GM23248 (cell line): ENCODE data around the gene GAREM1. TPM values are rescaled to one million over a fixed set of nuclear protein-coding genes. Genes with fewer than 3 reads are reported as not detected.

Experiments
- DNase-seq: peaks from one replicate; pipeline ENCODE4 v3.0.0-alpha.2; 2015
- H2AFZ ChIP-seq: fragments of 200-600 bp; sonication (generic); 2 replicates; pipeline ENCODE4 v1.6.1; 2016; ENCODE audit warnings: antibody characterized with exemption
- H3F3A ChIP-seq: fragments of 200-600 bp; sonication (generic); 2 replicates; pipeline ENCODE4 v1.6.1; 2016; ENCODE audit warnings: mild to moderate bottlenecking, antibody characterized with exemption, mixed run types; ENCODE audit not compliant: insufficient read depth
- H3K27ac ChIP-seq: fragments of 200-600 bp; sonication (generic); 2 replicates; pipeline ENCODE4 v1.5.1; 2016; ENCODE audit warnings: mild to moderate bottlenecking
- H3K27me3 ChIP-seq: fragments of 200-600 bp; sonication (generic); replicated peaks from 2 replicates; pipeline ENCODE4 v1.6.1; 2016; ENCODE audit warnings: mild to moderate bottlenecking; ENCODE audit not compliant: insufficient read depth
- H3K36me3 ChIP-seq: fragments of 200-600 bp; sonication (generic); 2 replicates; pipeline ENCODE4 v1.6.1; 2016; ENCODE audit warnings: low read depth, mild to moderate bottlenecking
- H3K4me1 ChIP-seq: fragments of 200-600 bp; sonication (generic); 2 replicates; pipeline ENCODE4 v1.6.1; 2016; ENCODE audit warnings: mild to moderate bottlenecking; ENCODE audit not compliant: insufficient read depth
- H3K4me2 ChIP-seq: fragments of 200-600 bp; sonication (generic); one replicate; pipeline ENCODE4 v1.6.1; 2016; ENCODE audit warnings: mild to moderate bottlenecking; ENCODE audit not compliant: unreplicated experiment
- H3K4me3 ChIP-seq: fragments of 200-600 bp; sonication (generic); 2 replicates; pipeline ENCODE4 v1.5.1; 2016; ENCODE audit warnings: mild to moderate bottlenecking
- H3K79me2 ChIP-seq: fragments of 200-600 bp; sonication (generic); 2 replicates; pipeline ENCODE4 v1.6.1; 2016; ENCODE audit warnings: mild to moderate bottlenecking; ENCODE audit not compliant: insufficient read depth
- H3K9ac ChIP-seq: fragments of 200-600 bp; sonication (generic); 2 replicates; pipeline ENCODE4 v1.6.1; 2016; ENCODE audit warnings: mild to moderate bottlenecking
- H3K9me2 ChIP-seq: fragments of 200-600 bp; sonication (generic); 2 replicates; pipeline ENCODE4 v1.6.1; 2016; ENCODE audit warnings: mixed run types, mild to moderate bottlenecking, moderate library complexity; ENCODE audit not compliant: insufficient read depth
- H3K9me3 ChIP-seq: fragments of 200-600 bp; sonication (generic); one replicate; pipeline ENCODE4 v1.6.1; 2017; ENCODE audit warnings: low read depth
- H4K20me1 ChIP-seq: fragments of 200-600 bp; sonication (generic); 2 replicates; pipeline ENCODE4 v1.6.0; 2016; ENCODE audit not compliant: insufficient read depth
- EZH2 ChIP-seq: fragments of 200-600 bp; sonication (generic); IDR thresholded peaks from 2 replicates; pipeline ENCODE4 v1.6.1; 2018; ENCODE audit warnings: antibody characterized with exemption, mild to moderate bottlenecking; ENCODE audit not compliant: insufficient read depth, poor library complexity, severe bottlenecking
- EZH2phosphoT487 ChIP-seq: fragments of 200-600 bp; sonication (generic); IDR thresholded peaks from 2 replicates; pipeline ENCODE4 v1.6.1; 2018; ENCODE audit warnings: antibody characterized with exemption, moderate library complexity, mild to moderate bottlenecking, low read depth; ENCODE audit not compliant: insufficient read depth
- WGBS, 2 experiments: methylation state at CpG; one replicate each; pipeline ENCODE4 v1.1.6; 2015 to 2017; ENCODE audit warnings: low lambda C conversion rate in 2 of 2, low coverage in 1 of 2; ENCODE audit errors: missing lambda C conversion rate in 2 of 2; 5-methylcytosine and 5-hydroxymethylcytosine counted together
- in situ Hi-C: fragments of 300-500 bp; cut with MboI; formaldehyde crosslinking; loops from 2 replicates; pipeline ENCODE4 v1.15.0; 2020
- polyA plus RNA-seq: library from polyadenylated mRNA; unstranded; fragments of >200 nt; fragmentation: Nextera tagmentation; extraction: Ambion mirVana; gene quantifications from 2 replicates; pipeline ENCODE4 v1.2.1, GENCODE V29; 2016
- total RNA-seq: library from RNA; depleted of rRNA; stranded (reverse); fragments of >200 nt; shearing (Covaris generic); gene quantifications from 2 replicates; pipeline ENCODE4 v1.2.3, GENCODE V29; 2014

Gene GAREM1
- total and polyA plus RNA-seq, 2 experiments from 2014 or later, result 0.30 to 1.2 TPM

GRCh38 chr18:32378705-32379104 lies 92.0 kb downstream of the GAREM1 start:
- Histone ChIP-seq H3F3A (peaks cover 13% of the 10 kb centered on the region), H3K27ac (no peak overlapping the region), H3K9ac (no peak overlapping the region), H3K27me3 (no peaks in the 10 kb centered on the region), H3K9me3 (no peaks in the 10 kb centered on the region), H4K20me1 (no peaks in the 10 kb centered on the region), H3K79me2 (no peaks in the 10 kb centered on the region), H3K36me3 (no peaks in the 10 kb centered on the region), H3K4me2 (no peak overlapping the region), H3K4me3 (no peak overlapping the region), H3K4me1 (peaks cover 11% of the 10 kb centered on the region), H3K9me2 (no peaks in the 10 kb centered on the region), H2AFZ (no peak overlapping the region)
- 81 to 85% methylated on average over 4 of the region's 4 CpGs for WGBS, 2 experiments
- TF ChIP-seq EZH2phosphoT487 (no peak), EZH2 (no peak)
- DNase-seq, result peak; percentile 43
- in situ Hi-C loops, result no loop called here

GRCh38 chr18:32373995-32374394 lies 96.7 kb downstream of the GAREM1 start:
- 49 to 51% methylated on average over 3 of the region's 3 CpGs for WGBS, 2 experiments
- in situ Hi-C loops, result no loop called here
- TF ChIP-seq EZH2phosphoT487 (no peak), EZH2 (no peak)
- H3K4me2 ChIP-seq, result no peak overlapping the region
- H3K79me2 ChIP-seq, result no peaks in the 10 kb centered on the region
- H4K20me1 ChIP-seq, result no peaks in the 10 kb centered on the region
- H3K9ac ChIP-seq, result no peak overlapping the region
- no peaks in the 10 kb centered on the region for H3K27me3 ChIP-seq
- DNase-seq, result peak; percentile 40
- no peak overlapping the region for H3K4me3 ChIP-seq
- H2AFZ ChIP-seq, result no peak overlapping the region
- H3K27ac ChIP-seq, result no peak overlapping the region
- H3K4me1 ChIP-seq, result no peaks in the 10 kb centered on the region
- H3K9me2 ChIP-seq, result no peaks in the 10 kb centered on the region
- no peaks in the 10 kb centered on the region for H3K9me3 ChIP-seq
- no peaks in the 10 kb centered on the region for H3K36me3 ChIP-seq
- no peaks in the 10 kb centered on the region for H3F3A ChIP-seq

- no peak overlapping the region for H3K4me2 ChIP-seq
- H3K79me2 ChIP-seq, result no peaks in the 10 kb centered on the region
- DNase-seq, result no peak
- TF ChIP-seq EZH2phosphoT487 (no peak), EZH2 (no peak)
- H3K9me3 ChIP-seq, result no peaks in the 10 kb centered on the region
- H3F3A ChIP-seq, result peaks cover 3% of the 10 kb centered on the region; the same call in 1 of the 2 replicates
- in situ Hi-C loops, result no loop called here
- H3K9me2 ChIP-seq, result no peaks in the 10 kb centered on the region
- no peak overlapping the region for H3K9ac ChIP-seq
- H2AFZ ChIP-seq, result no peak overlapping the region
- H4K20me1 ChIP-seq, result no peaks in the 10 kb centered on the region
- H3K27me3 ChIP-seq, result no peaks in the 10 kb centered on the region
- H3K36me3 ChIP-seq, result no peaks in the 10 kb centered on the region
- whole genome bisulfite sequencing, 2 experiments, result 87 to 94% methylated on average over 4 of the region's 4 CpGs
- no peak overlapping the region for H3K4me3 ChIP-seq
- H3K4me1 ChIP-seq, result no peaks in the 10 kb centered on the region; the same call in 1 of the 2 replicates
- no peak overlapping the region for H3K27ac ChIP-seq
These were observed 97.2 kb downstream of the GAREM1 start for GRCh38 chr18:32373505-32373904.

- Histone ChIP-seq H3K27me3 (no peaks in the 10 kb centered on the region), H3F3A (peaks cover 3% of the 10 kb centered on the region; the same call in 1 of the 2 replicates), H4K20me1 (no peaks in the 10 kb centered on the region), H3K79me2 (no peaks in the 10 kb centered on the region), H3K9ac (no peak overlapping the region), H3K9me3 (no peaks in the 10 kb centered on the region), H3K27ac (no peak overlapping the region), H3K36me3 (no peaks in the 10 kb centered on the region), H3K4me3 (no peak overlapping the region), H3K9me2 (no peaks in the 10 kb centered on the region), H2AFZ (no peak overlapping the region), H3K4me2 (no peak overlapping the region), H3K4me1 (no peaks in the 10 kb centered on the region; the same call in 1 of the 2 replicates)
- 94 to 97% methylated on average over 3 of the region's 3 CpGs for WGBS, 2 experiments
- DNase-seq, result no peak
- no peak for TF ChIP-seq EZH2
- in situ Hi-C loops, result no loop called here
These were observed 98.2 kb downstream of the GAREM1 start for GRCh38 chr18:32372381-32373061.

GRCh38 chr18:32372047-32372380 lies 98.7 kb downstream of the GAREM1 start:
- no peak overlapping the region for H3K9ac ChIP-seq
- no peak overlapping the region for H3K27ac ChIP-seq
- in situ Hi-C loops, result no loop called here
- no peaks in the 10 kb centered on the region for H3K9me2 ChIP-seq
- H2AFZ ChIP-seq, result no peak overlapping the region
- peaks cover 1% of the 10 kb centered on the region for H3K4me1 ChIP-seq
- WGBS, 2 experiments, result 50% methylated on average over 2 of the region's 2 CpGs
- no peak for TF ChIP-seq EZH2
- no peak for TF ChIP-seq EZH2phosphoT487
- no peak overlapping the region for H3K4me2 ChIP-seq
- no peak overlapping the region for H3K4me3 ChIP-seq
- no peaks in the 10 kb centered on the region for H4K20me1 ChIP-seq
- H3K79me2 ChIP-seq, result no peaks in the 10 kb centered on the region
- no peaks in the 10 kb centered on the region for H3K36me3 ChIP-seq
- no peaks in the 10 kb centered on the region for H3K27me3 ChIP-seq
- DNase-seq, result no peak
- H3K9me3 ChIP-seq, result no peaks in the 10 kb centered on the region
- H3F3A ChIP-seq, result peaks cover 5% of the 10 kb centered on the region
